H1 (cell line): ENCODE data around the gene MBP. TPM values are rescaled to one million over a fixed set of nuclear protein-coding genes. Genes with fewer than 3 reads are reported as not detected.
A peak's percentile ranks its signal among the peaks of the same experiment; 100 is the strongest.

ENCODE experiments used
- CTCF ChIA-PET: fragments of 300-600 bp; sonication (Branson Sonifier 250); formaldehyde crosslinking; loops from one replicate; lab custom pipeline; 2021; ENCODE audit not compliant: partially characterized antibody; lab: Charles Lee
- POLR2A ChIA-PET: fragments of 300-600 bp; sonication (Branson Sonifier 250); formaldehyde crosslinking; loops from one replicate; lab custom pipeline; 2021; ENCODE audit warnings: inconsistent platforms; ENCODE audit not compliant: partially characterized antibody; lab: Charles Lee
- DNase-seq, 2 experiments: peaks; one replicate each; pipeline versions ENCODE4 v3.0.0 to v3.0.0-alpha.2; 2010 to 2022; ENCODE audit warnings: low spot score in 2 of 2, low read depth in 1 of 2, mixed read lengths in 1 of 2
- FAIRE-seq: peaks from 2 replicates; lab custom pipeline; 2011; peaks lifted over from hg19 to GRCh38; lab: Jason Lieb, UNC
- H2AFZ ChIP-seq: 2 replicates; pipeline ENCODE4 v1.8.1; 2012; ENCODE audit warnings: low read length, inconsistent platforms
- H2AK5ac ChIP-seq: 2 replicates; pipeline ENCODE4 v1.6.1; 2013; ENCODE audit warnings: low read depth, low read length
- H2BK120ac ChIP-seq: replicated peaks from 2 replicates; pipeline ENCODE3; 2013; ENCODE audit warnings: low read depth, low read length, inconsistent platforms
- H2BK12ac ChIP-seq: 2 replicates; pipeline ENCODE4 v1.6.1; 2013; ENCODE audit warnings: low read depth, low read length
- H2BK15ac ChIP-seq: 2 replicates; pipeline ENCODE4 v1.6.1; 2013; ENCODE audit warnings: low read length
- H2BK20ac ChIP-seq: 2 replicates; pipeline ENCODE4 v1.6.1; 2013; ENCODE audit warnings: low read length
- H2BK5ac ChIP-seq: 2 replicates; pipeline ENCODE4 v1.6.1; 2013; ENCODE audit warnings: low read depth, low read length
- H3K14ac ChIP-seq: 2 replicates; pipeline ENCODE4 v1.6.1; 2013; ENCODE audit warnings: inconsistent platforms; ENCODE audit not compliant: insufficient read length
- H3K18ac ChIP-seq: 2 replicates; pipeline ENCODE4 v1.6.1; 2013; ENCODE audit warnings: low read length; ENCODE audit errors: extremely low read depth
- H3K23ac ChIP-seq: 2 replicates; pipeline ENCODE4 v1.6.1; 2013; ENCODE audit warnings: inconsistent platforms; ENCODE audit not compliant: insufficient read length
- H3K23me2 ChIP-seq: 2 replicates; pipeline ENCODE4 v1.6.1; 2013; ENCODE audit warnings: low read depth, low read length
- H3K27ac ChIP-seq: 2 replicates; pipeline ENCODE4 v1.6.1; 2011; ENCODE audit warnings: low read depth, low read length, inconsistent platforms
- H3K27me3 ChIP-seq, 4 experiments: replicated peaks in 1 of 4; 1 replicate in 1 of 4; 2 replicates in 3 of 4; pipeline versions ENCODE4 v1.6.1 to v1.8.1; 2011 to 2013; ENCODE audit warnings: low read length in 3 of 4, mild to moderate bottlenecking in 3 of 4, inconsistent platforms in 2 of 4, mixed read lengths in 2 of 4, moderate library complexity in 1 of 4; ENCODE audit not compliant: control insufficient read depth in 3 of 4, insufficient read depth in 3 of 4; ENCODE audit errors: extremely low read depth in 1 of 4
- H3K36me3 ChIP-seq, 4 experiments: 2 replicates each; pipeline versions ENCODE4 v1.6.1 to v1.8.1; 2011 to 2013; ENCODE audit warnings: mild to moderate bottlenecking in 4 of 4, low read length in 3 of 4, moderate library complexity in 2 of 4, control low read depth in 1 of 4, inconsistent platforms in 1 of 4; ENCODE audit not compliant: insufficient read depth in 4 of 4, control insufficient read depth in 2 of 4
- H3K4ac ChIP-seq: replicated peaks from 2 replicates; pipeline ENCODE3; 2013; ENCODE audit warnings: low read length, low read depth, mixed read lengths, inconsistent platforms; ENCODE audit not compliant: insufficient read length
- H3K4me1 ChIP-seq, 4 experiments: replicated peaks in 1 of 4; 1 replicate in 1 of 4; 2 replicates in 3 of 4; pipeline versions ENCODE4 v1.6.1 to v1.8.1; 2011 to 2013; ENCODE audit warnings: low read length in 3 of 4, inconsistent platforms in 2 of 4, mixed read lengths in 1 of 4; ENCODE audit not compliant: insufficient read depth in 4 of 4, control insufficient read depth in 3 of 4
- H3K4me2 ChIP-seq, 2 experiments: 2 replicates each; pipeline versions ENCODE4 v1.6.1 to v1.8.1; 2011 to 2013; ENCODE audit warnings: low read depth in 2 of 2, low read length in 2 of 2, control low read depth in 1 of 2, inconsistent platforms in 1 of 2, mild to moderate bottlenecking in 1 of 2; ENCODE audit not compliant: insufficient read depth in 1 of 2
- H3K4me3 ChIP-seq, 4 experiments: fragments of 200-600, 300-600 bp in 1 of 4; sonication (generic), shearing (Covaris generic), sonication (Bioruptor Twin) in 1 of 4; 2 replicates each; pipeline versions ENCODE4 v1.5.1 to v1.8.1; 2011 to 2016; ENCODE audit warnings: low read length in 4 of 4, low read depth in 3 of 4, control low read depth in 2 of 4, inconsistent platforms in 2 of 4, mild to moderate bottlenecking in 2 of 4, mixed read lengths in 1 of 4, moderate library complexity in 1 of 4; ENCODE audit not compliant: insufficient read depth in 2 of 4; ENCODE audit errors: extremely low read depth in 1 of 4
- H3K56ac ChIP-seq: replicated peaks from 2 replicates; pipeline ENCODE3; 2013; ENCODE audit warnings: low read depth, mild to moderate bottlenecking, mixed read lengths, low read length, inconsistent platforms; ENCODE audit not compliant: insufficient read length
- H3K79me1 ChIP-seq: 2 replicates; pipeline ENCODE4 v1.6.1; 2013; ENCODE audit warnings: low read depth, low read length, control low read depth
- H3K79me2 ChIP-seq, 2 experiments: 2 replicates each; pipeline versions ENCODE4 v1.6.1 to v1.8.1; 2012 to 2013; ENCODE audit warnings: low read length in 2 of 2, mild to moderate bottlenecking in 2 of 2, inconsistent platforms in 1 of 2; ENCODE audit not compliant: insufficient read depth in 2 of 2, control insufficient read depth in 1 of 2
- H3K9ac ChIP-seq, 4 experiments: replicated peaks in 1 of 4; 1 replicate in 1 of 4; 2 replicates in 3 of 4; pipeline versions ENCODE4 v1.6.1 to v1.8.1; 2011 to 2013; ENCODE audit warnings: low read depth in 3 of 4, low read length in 3 of 4, control low read depth in 2 of 4, mild to moderate bottlenecking in 2 of 4, moderate library complexity in 2 of 4, inconsistent platforms in 1 of 4; ENCODE audit errors: extremely low read depth in 1 of 4
- H3K9me3 ChIP-seq, 2 experiments: 2 replicates each; pipeline versions ENCODE4 v1.6.1 to v1.8.1; 2012 to 2013; ENCODE audit warnings: mild to moderate bottlenecking in 2 of 2, moderate library complexity in 2 of 2, control low read depth in 1 of 2, inconsistent platforms in 1 of 2, low read depth in 1 of 2, low read length in 1 of 2, mixed read lengths in 1 of 2; ENCODE audit not compliant: insufficient read depth in 2 of 2
- H4K20me1 ChIP-seq, 2 experiments: replicated peaks in 1 of 2; 2 replicates each; pipeline versions ENCODE3 to v1.8.1; 2011 to 2013; ENCODE audit warnings: inconsistent platforms in 2 of 2, low read length in 2 of 2, mild to moderate bottlenecking in 1 of 2; ENCODE audit not compliant: insufficient read depth in 2 of 2, control insufficient read depth in 1 of 2
- H4K5ac ChIP-seq: 2 replicates; pipeline ENCODE4 v1.6.1; 2013; ENCODE audit warnings: low read length, low read depth, mixed read lengths, inconsistent platforms; ENCODE audit not compliant: insufficient read length
- H4K8ac ChIP-seq: 2 replicates; pipeline ENCODE4 v1.8.0; 2013; ENCODE audit warnings: mild to moderate bottlenecking, moderate library complexity, low read length, inconsistent platforms; ENCODE audit not compliant: insufficient read depth; ENCODE audit errors: extremely low read depth
- H4K91ac ChIP-seq: replicated peaks from 2 replicates; pipeline ENCODE3; 2013; ENCODE audit warnings: low read length, mixed read lengths, inconsistent platforms; ENCODE audit not compliant: insufficient read length
- FOSL1 ChIP-seq: IDR thresholded peaks from 2 replicates; pipeline ENCODE4 v1.6.1; 2011; ENCODE audit warnings: mild to moderate bottlenecking, low read depth, low read length, moderate library complexity; ENCODE audit not compliant: insufficient read depth
- JUND ChIP-seq: IDR thresholded peaks from 2 replicates; pipeline ENCODE4 v1.6.1; 2011; ENCODE audit warnings: mild to moderate bottlenecking, improper control_type of control experiment, low read length
- SIN3A ChIP-seq, 2 experiments: IDR thresholded peaks in 1 of 2; conservative IDR thresholded peaks in 1 of 2; 2 replicates each; pipeline ENCODE4 v1.6.1; 2011 to 2012; ENCODE audit warnings: low read length in 2 of 2, improper control_type of control experiment in 1 of 2, low read depth in 1 of 2, mild to moderate bottlenecking in 1 of 2
- WGBS, 2 experiments: shearing (Covaris generic) in 1 of 2; methylation state at CpG; one replicate each; pipeline versions ENCODE4 v1.1.6 to v1.1.7; 2013 to 2015; ENCODE audit warnings: low lambda C conversion rate in 2 of 2, mixed read lengths in 2 of 2, inconsistent platforms in 1 of 2, low coverage in 1 of 2, missing lambda C conversion rate in 1 of 2; ENCODE audit not compliant: insufficient replicate concordance in 2 of 2, insufficient coverage in 1 of 2, insufficient read length in 1 of 2; ENCODE audit errors: extremely low coverage in 1 of 2, missing lambda C conversion rate in 1 of 2; 5-methylcytosine and 5-hydroxymethylcytosine counted together
- polyA plus RNA-seq, 7 experiments: library from polyadenylated mRNA; depleted of rRNA in 3 of 7; stranded (reverse) in 5 of 7; unstranded in 2 of 7; fragments of >200 nt in 5 of 7; fragments of 200-250 nt in 2 of 7; gene quantifications; 1 replicate in 5 of 7; 2 replicates in 1 of 7; 4 replicates in 1 of 7; pipeline versions ENCODE4 v1.2.1 to v1.2.3, GENCODE V29; 2011 to 2013; ENCODE audit warnings: missing spikeins in 2 of 7, mixed read lengths in 2 of 7
- total RNA-seq: library from RNA; stranded (reverse); fragmentation: NEBNext Ultra II Directional; extraction: Animal tissue kit (Norgen Biotek cat#: 25700); gene quantifications from 2 replicates; pipeline ENCODE4 v1.2.1, GENCODE V29; 2021
- TF ChIP-seq, protein P1 (sequence below): IDR thresholded peaks from 2 replicates; pipeline ENCODE4 v1.6.1; 2012; ENCODE audit warnings: low read length, inconsistent platforms

Gene MBP
- total and polyA plus RNA-seq, 2 of the 8 experiments (the other 6 are each of a cell fraction or from before 2014, with no cell fraction given), result 7.7 to 19.2 TPM

- Histone ChIP-seq H2AK5ac (no peak overlapping the region; the same call in 1 of the 2 replicates), H2BK15ac (no peak overlapping the region), H3K56ac (no peak overlapping the region), H3K27ac (no peak overlapping the region), H3K14ac (no peak overlapping the region), H4K8ac (no peak overlapping the region), H2BK12ac (0 out of 2 replicates have a peak overlapping the region, but pooled peaks have one; percentile 44), H3K4me2 (no peak overlapping the region; a peak in 1 of 4 replicates), H2BK20ac (no peak overlapping the region), H2BK120ac (no peak overlapping the region), H3K4ac (no peak overlapping the region), H3K9me3 (no peaks in the 10 kb centered on the region), H4K5ac (no peak overlapping the region), H2BK5ac (peak overlapping the region; percentile 49; the same call in 1 of the 2 replicates), H3K36me3 (no peaks in the 10 kb centered on the region), H4K91ac (no peak overlapping the region), H4K20me1 (no peaks in the 10 kb centered on the region), H3K27me3 (no peaks in the 10 kb centered on the region), H3K79me1 (no peaks in the 10 kb centered on the region), H3K18ac (peak overlapping the region; percentile 36; the same call in 1 of the 2 replicates), H3K9ac (no peak overlapping the region), H3K4me3 (no peak overlapping the region), H3K23me2 (no peaks in the 10 kb centered on the region), H2AFZ (no peak overlapping the region), H3K23ac (no peak overlapping the region), H3K4me1 (peaks cover 11 to 37% (median 20%) of the 10 kb centered on the region in 4 experiments), H3K79me2 (no peaks in the 10 kb centered on the region)
- TF ChIP-seq, protein P1, sequence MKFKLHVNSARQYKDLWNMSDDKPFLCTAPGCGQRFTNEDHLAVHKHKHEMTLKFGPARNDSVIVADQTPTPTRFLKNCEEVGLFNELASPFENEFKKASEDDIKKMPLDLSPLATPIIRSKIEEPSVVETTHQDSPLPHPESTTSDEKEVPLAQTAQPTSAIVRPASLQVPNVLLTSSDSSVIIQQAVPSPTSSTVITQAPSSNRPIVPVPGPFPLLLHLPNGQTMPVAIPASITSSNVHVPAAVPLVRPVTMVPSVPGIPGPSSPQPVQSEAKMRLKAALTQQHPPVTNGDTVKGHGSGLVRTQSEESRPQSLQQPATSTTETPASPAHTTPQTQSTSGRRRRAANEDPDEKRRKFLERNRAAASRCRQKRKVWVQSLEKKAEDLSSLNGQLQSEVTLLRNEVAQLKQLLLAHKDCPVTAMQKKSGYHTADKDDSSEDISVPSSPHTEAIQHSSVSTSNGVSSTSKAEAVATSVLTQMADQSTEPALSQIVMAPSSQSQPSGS, result no peak
- peak; percentile 67; the same call in 1 of the 2 replicates for TF ChIP-seq JUND
- TF ChIP-seq FOSL1, result no peak
- no peak for TF ChIP-seq SIN3A (conservative IDR thresholded peaks at IDR 0.05 in 1 of 2, IDR thresholded peaks at IDR 0.05 in 1 of 2; ENCODE audit: low read depth in 1 of 2, low read length in 2 of 2)
- DNase-seq (peak in 1 of 2 experiments; percentile 45), FAIRE-seq (no peak)
- ChIA-PET CTCF (interaction anchor here (0.6 to 1.6 kb wide), 4 partner anchors 17 to 95 kb away, joined by 3 to 4 read pairs (median 4); no protein-coding TSS in a partner anchor), POLR2A (interaction anchor here (0.6 to 1.5 kb wide), 3 partner anchors 22 to 48 kb away, joined by 3 to 4 read pairs (median 3); no protein-coding TSS in a partner anchor)
- WGBS, 2 experiments, result 64% methylated on average over 16 of the region's 16 CpGs; no CpG with 5 or more reads in 1 of the 2 experiments
Observed at GRCh38 chr18:77101410-77102258, 30.9 kb downstream of the MBP start.
